Measurements from ENCODE around the gene CLTC. TPM values are rescaled to one million over a fixed set of nuclear protein-coding genes. Genes with fewer than 3 reads are reported as not detected.
A peak's percentile ranks its signal among the peaks of the same experiment; 100 is the strongest.

CLTC gene
- total RNA-seq, 3 donors from 2014 or later (not counting 1 experiment from before 2014, with no cell fraction given) = 116 to 127 (median 117) TPM

DNA sequence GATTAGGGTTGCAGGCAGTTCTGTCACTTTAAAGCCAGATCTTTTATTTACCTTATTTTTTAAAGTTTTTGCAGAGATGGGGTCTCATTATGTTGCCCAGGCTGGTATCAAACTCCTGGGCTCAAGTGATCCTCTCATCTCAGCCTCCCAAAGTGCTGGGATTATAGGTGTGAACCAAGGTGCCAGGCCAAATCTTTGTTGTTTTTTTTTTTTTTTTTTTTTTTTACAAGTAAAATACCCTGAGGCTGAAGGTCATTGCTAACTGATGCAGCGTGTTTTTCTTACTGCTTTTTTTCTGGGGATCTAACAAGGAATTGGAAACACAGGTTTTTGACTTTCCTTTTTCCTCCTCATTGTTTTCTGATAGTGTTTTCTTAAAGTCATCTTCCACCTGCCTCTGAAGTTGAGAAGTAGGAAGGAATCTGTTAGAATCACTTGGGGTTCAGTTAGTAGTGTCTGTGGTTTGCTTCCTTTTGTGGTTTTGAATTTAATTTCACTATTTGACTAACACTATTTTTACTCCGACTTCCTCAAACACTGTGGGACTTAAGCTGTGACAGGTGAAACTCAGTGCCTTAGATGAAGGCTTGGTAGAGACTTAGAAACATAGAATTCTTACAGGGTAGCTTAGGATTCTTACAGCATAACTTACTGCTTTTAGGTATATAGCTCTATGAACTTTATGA is 22.2 kb downstream of the CLTC start:
- Mint-ChIP-seq H3K27me3 (ENCODE audit: low read depth in 2 of 2) (no peaks in the 10 kb centered on the region), H3K4me1 (peaks cover 44 to 55% of the 10 kb centered on the region in 2 donors), H3K27ac (peak overlapping the region; percentile 65 to 71), H3K4me3 (peak overlapping the region; percentile 64), H3K9me3 (no peaks in the 10 kb centered on the region), H3K36me3 (peaks cover 2% of the 10 kb centered on the region)
- intact Hi-C loops (cut with micrococcal nuclease) = loop anchor here (2.0 kb wide), 1 partner anchor 23 kb away; the partner anchor contains the start of gene CLTC
- peak; percentile 69 to 79 (median 74) for ATAC-seq
- no peaks in the 10 kb centered on the region for H3K27me3 ChIP-seq (ENCODE audit: control insufficient read depth, insufficient read depth, low read length)
- no peaks in the 10 kb centered on the region for H3K9me3 ChIP-seq (ENCODE audit: control insufficient read depth, insufficient read depth, low read length)
- H3K4me3 ChIP-seq (ENCODE audit: low read length) = no peak overlapping the region
- no peak for TF ChIP-seq CTCF (IDR thresholded peaks at IDR 0.05)
- peak in 1 of 2 donors; percentile 58 for DNase-seq
- 17% methylated on average over 1 of the region's 2 CpGs for WGBS (ENCODE audit: insufficient coverage)
- H3K4me1 ChIP-seq (ENCODE audit: control insufficient read depth, insufficient read depth, low read length) = peaks cover 16% of the 10 kb centered on the region
- peaks cover 15% of the 10 kb centered on the region for H3K36me3 ChIP-seq (ENCODE audit: control insufficient read depth, insufficient read depth, low read length)
- peak overlapping the region; percentile 32 for H3K27ac ChIP-seq (ENCODE audit: low read length)

DNA sequence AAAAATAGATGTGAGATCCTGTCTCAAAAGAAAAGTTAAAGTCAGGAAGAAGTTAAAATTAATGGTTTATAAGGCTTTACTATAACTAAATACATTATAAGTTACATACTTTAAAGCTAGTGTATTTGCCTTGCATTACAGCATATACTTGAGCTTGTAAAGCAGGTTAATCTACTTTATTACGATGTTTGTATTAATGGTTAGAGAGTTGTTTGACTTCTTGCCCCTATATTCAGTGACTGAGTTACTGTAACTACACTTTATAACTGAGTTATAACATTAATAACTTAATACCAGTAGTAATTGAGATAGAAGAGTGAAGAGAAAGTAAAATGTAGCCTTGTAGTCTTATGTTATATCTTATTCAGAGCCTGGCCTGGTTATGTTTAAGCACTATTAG is 22.9 kb downstream of the CLTC start:
- H3K4me1 ChIP-seq (ENCODE audit: control insufficient read depth, insufficient read depth, low read length) = peaks cover 16% of the 10 kb centered on the region
- no peak overlapping the region for H3K27ac ChIP-seq (ENCODE audit: low read length)
- peaks cover 8% of the 10 kb centered on the region for H3K36me3 Mint-ChIP-seq
- no peaks in the 10 kb centered on the region for H3K27me3 Mint-ChIP-seq (ENCODE audit: low read depth in 2 of 2)
- H3K4me1 Mint-ChIP-seq = peaks cover 50 to 57% of the 10 kb centered on the region in 2 donors
- H3K27me3 ChIP-seq (ENCODE audit: control insufficient read depth, insufficient read depth, low read length) = no peaks in the 10 kb centered on the region
- no peak overlapping the region for H3K4me3 ChIP-seq (ENCODE audit: low read length)
- peak overlapping the region; percentile 64 for H3K4me3 Mint-ChIP-seq
- no peak for TF ChIP-seq CTCF (IDR thresholded peaks at IDR 0.05)
- intact Hi-C loops (cut with micrococcal nuclease) = loop anchor here (2.0 kb wide), 1 partner anchor 24 kb away; the partner anchor contains the start of gene CLTC
- no CpG with 5 or more reads among the region's 1 CpG for WGBS (ENCODE audit: insufficient coverage)
- no peaks in the 10 kb centered on the region for H3K9me3 ChIP-seq (ENCODE audit: control insufficient read depth, insufficient read depth, low read length)
- H3K27ac Mint-ChIP-seq = peak overlapping the region; percentile 65 to 71
- peaks cover 19% of the 10 kb centered on the region for H3K36me3 ChIP-seq (ENCODE audit: control insufficient read depth, insufficient read depth, low read length)
- no peak for DNase-seq
- no peak for ATAC-seq
- no peaks in the 10 kb centered on the region for H3K9me3 Mint-ChIP-seq

- H3K27me3 Mint-ChIP-seq (ENCODE audit: low read depth in 2 of 2) = no peaks in the 10 kb centered on the region
- Histone ChIP-seq H3K36me3 (ENCODE audit: control insufficient read depth, insufficient read depth, low read length) (peaks cover 26% of the 10 kb centered on the region), H3K4me1 (ENCODE audit: control insufficient read depth, insufficient read depth, low read length) (peaks cover 16% of the 10 kb centered on the region), H3K4me3 (ENCODE audit: low read length) (no peak overlapping the region), H3K27me3 (ENCODE audit: control insufficient read depth, insufficient read depth, low read length) (no peaks in the 10 kb centered on the region), H3K27ac (ENCODE audit: low read length) (no peak overlapping the region), H3K9me3 (ENCODE audit: control insufficient read depth, insufficient read depth, low read length) (no peaks in the 10 kb centered on the region)
- 50% methylated on average over 3 of the region's 5 CpGs for WGBS (ENCODE audit: insufficient coverage)
- intact Hi-C loops (cut with micrococcal nuclease) = loop anchor here (2.0 kb wide), 1 partner anchor 25 kb away; the partner anchor contains the start of gene CLTC
- DNase-seq = no peak
- TF ChIP-seq CTCF (IDR thresholded peaks at IDR 0.05) = no peak
- H3K36me3 Mint-ChIP-seq = peaks cover 14% of the 10 kb centered on the region
- peak in 2 of 3 donors; percentile 45 to 72 for ATAC-seq
- peak overlapping the region; percentile 0 for H3K4me3 Mint-ChIP-seq
- peak overlapping the region; percentile 65 to 71 for H3K27ac Mint-ChIP-seq
- peaks cover 56 to 59% of the 10 kb centered on the region in 2 donors for H3K4me1 Mint-ChIP-seq
- no peaks in the 10 kb centered on the region for H3K9me3 Mint-ChIP-seq
Measured at GRCh38 chr17:59643159-59644140, 23.8 kb downstream of the CLTC start.

Measured in natural killer cell (primary cell).